NCI-H774 (cell line): ENCODE data around the gene DCDC2C.
A peak's percentile ranks its signal among the peaks of the same experiment; 100 is the strongest.
"Not testable (repeated sequence)": the region's sequence is repeated elsewhere in the genome, so short reads cannot be mapped to it uniquely, and the experiment has no call there.

ENCODE experiments used
- DNase-seq: peaks from one replicate; lab custom pipeline; 2025; lab: John Stamatoyannopoulos, UW

Gene DCDC2C

GRCh38 chr2:3771576-3771975, 68.2 kb downstream of the DCDC2C start:
- DNase-seq: no peak

GRCh38 chr2:3774336-3774735, 71.0 kb downstream of the DCDC2C start:
- no peak for DNase-seq

GRCh38 chr2:3776311-3776710, 72.9 kb downstream of the DCDC2C start:
- DNase-seq: no peak

- DNase-seq: no peak
Observed at GRCh38 chr2:3777966-3778365, 74.6 kb downstream of the DCDC2C start.

GRCh38 chr2:3778851-3779495, 75.6 kb downstream of the DCDC2C start:
- no peak for DNase-seq

- DNase-seq: no peak
Observed at GRCh38 chr2:3779496-3780049, 76.2 kb downstream of the DCDC2C start.

GRCh38 chr2:3780477-3781402, 77.4 kb downstream of the DCDC2C start:
- DNase-seq: peak; percentile 65

GRCh38 chr2:3784731-3785130, 81.4 kb downstream of the DCDC2C start:
- DNase-seq: no peak

GRCh38 chr2:3785220-3785889, 82.0 kb downstream of the DCDC2C start:
- DNase-seq: no peak

- DNase-seq: no peak
Observed at GRCh38 chr2:3785890-3786273, 82.5 kb downstream of the DCDC2C start.

- DNase-seq: no peak
Observed at GRCh38 chr2:3787768-3788167, 84.4 kb downstream of the DCDC2C start.

GRCh38 chr2:3789256-3789655, 85.9 kb downstream of the DCDC2C start:
- DNase-seq: no peak

GRCh38 chr2:3793249-3793648, 89.9 kb downstream of the DCDC2C start:
- no peak for DNase-seq

GRCh38 chr2:3801506-3801905, 98.1 kb downstream of the DCDC2C start:
- DNase-seq: no peak

GRCh38 chr2:3805201-3805939, 102.0 kb downstream of the DCDC2C start:
- no peak for DNase-seq

- no peak for DNase-seq
Observed at GRCh38 chr2:3806168-3806567, 102.8 kb downstream of the DCDC2C start.

- DNase-seq: no peak
Observed at GRCh38 chr2:3806730-3807129, 103.4 kb downstream of the DCDC2C start.

GRCh38 chr2:3807853-3808252, 104.5 kb downstream of the DCDC2C start:
- no peak for DNase-seq

GRCh38 chr2:3814706-3815245, 111.4 kb downstream of the DCDC2C start:
- DNase-seq: no peak

GRCh38 chr2:3817144-3817543, 113.8 kb downstream of the DCDC2C start:
- DNase-seq: not testable (repeated sequence)

GRCh38 chr2:3823748-3824147, 120.4 kb downstream of the DCDC2C start:
- peak; percentile 53 for DNase-seq
